NB4 (cell line): Measurements from ENCODE around the gene OR13J1.

Source experiments
- DNase-seq: peaks from one replicate; pipeline ENCODE4 v3.0.0; 2010; ENCODE audit warnings: low read depth
- H3K4me3 ChIP-seq: one replicate; pipeline ENCODE4 v1.5.1; 2011; ENCODE audit warnings: mild to moderate bottlenecking, low read depth, low read length, moderate library complexity
- CTCF ChIP-seq: IDR thresholded peaks from one replicate; pipeline ENCODE4 v1.5.1; 2012; ENCODE audit warnings: low read depth, low read length
- MAX ChIP-seq: IDR thresholded peaks from 2 replicates; pipeline ENCODE4 v1.6.1; 2011; ENCODE audit warnings: low read depth, low read length
- MYC ChIP-seq: IDR thresholded peaks from 2 replicates; pipeline ENCODE4 v1.6.1; 2011; ENCODE audit warnings: low read depth, low read length
- POLR2A ChIP-seq: IDR thresholded peaks from 2 replicates; pipeline ENCODE4 v1.6.1; 2011; ENCODE audit warnings: mild to moderate bottlenecking; ENCODE audit not compliant: insufficient read length; ENCODE audit errors: extremely low read depth

OR13J1 gene

GRCh38 chr9:35847792-35848572 is 22.2 kb downstream of the OR13J1 start:
- H3K4me3 ChIP-seq, result no peak overlapping the region
- DNase-seq, result no peak
- no peak for TF ChIP-seq CTCF

GRCh38 chr9:35845824-35846771 is 24.1 kb downstream of the OR13J1 start:
- H3K4me3 ChIP-seq, result no peak overlapping the region
- TF ChIP-seq MYC, result no peak
- TF ChIP-seq POLR2A, result no peak
- TF ChIP-seq CTCF, result no peak
- TF ChIP-seq MAX, result no peak
- DNase-seq, result no peak

GRCh38 chr9:35844628-35845270 is 25.5 kb downstream of the OR13J1 start:
- DNase-seq, result peak; percentile 86

GRCh38 chr9:35842795-35843194 is 27.4 kb downstream of the OR13J1 start:
- TF ChIP-seq MAX, result no peak
- TF ChIP-seq POLR2A, result no peak
- TF ChIP-seq CTCF, result no peak
- no peak for TF ChIP-seq MYC
- DNase-seq, result no peak
- no peak overlapping the region for H3K4me3 ChIP-seq

More at GRCh38 chr9:35844628-35845270, 25.5 kb downstream of the OR13J1 start:
- H3K4me3 ChIP-seq, result no peak overlapping the region
- TF ChIP-seq CTCF (no peak), POLR2A (no peak), MAX (no peak), MYC (no peak)

GRCh38 chr9:35842020-35842745 is 28.0 kb downstream of the OR13J1 start:
- no peak overlapping the region for H3K4me3 ChIP-seq
- DNase-seq, result peak; percentile 94
- TF ChIP-seq MAX (no peak), CTCF (no peak), POLR2A (no peak), MYC (no peak)
